PC-3 (cell line): ENCODE measurements around the gene EMILIN3. TPM values are rescaled to one million over a fixed set of nuclear protein-coding genes. Genes with fewer than 3 reads are reported as not detected.

Experiments
- ATAC-seq: fragments of 200-7000 bp; cut with Tn5 transposase; 2 replicates; pipeline ENCODE4 v1.9.1; 2020; ENCODE audit warnings: mild to moderate bottlenecking, moderate library complexity
- BruUV-seq: library from RNA; stranded (reverse); fragments of 400-500 nt; replicated peaks from 2 replicates; lab custom pipeline; 2021; lab: Mats Ljungman, UMichigan
- CTCF ChIA-PET: fragments of 300-600 bp; sonication (Branson Sonifier 250); formaldehyde crosslinking; loops from one replicate; lab custom pipeline; 2022; ENCODE audit warnings: antibody characterized with exemption; lab: Charles Lee
- POLR2A ChIA-PET: fragments of 300-600 bp; sonication (Branson Sonifier 250); formaldehyde crosslinking; loops from one replicate; lab custom pipeline; 2022; ENCODE audit warnings: antibody characterized with exemption; ENCODE audit not compliant: unreplicated experiment; lab: Charles Lee
- DNase-seq: peaks from one replicate; pipeline ENCODE4 v3.0.0-alpha.2; 2015
- H2AFZ ChIP-seq: fragments of 300-600 bp; sonication (generic); 2 replicates; pipeline ENCODE4 v1.6.0; 2016; ENCODE audit warnings: antibody characterized with exemption, low read length
- H3F3A ChIP-seq: fragments of 300-600 bp; sonication (generic); one replicate; pipeline ENCODE4 v1.6.0; 2017; ENCODE audit warnings: antibody characterized with exemption, low read length, control low read depth, mild to moderate bottlenecking; ENCODE audit not compliant: unreplicated experiment
- H3K27ac ChIP-seq: fragments of 300-600 bp; sonication (generic); 2 replicates; pipeline ENCODE4 v1.5.1; 2016; ENCODE audit warnings: mild to moderate bottlenecking, low read length
- H3K27me3 ChIP-seq: fragments of 300-600 bp; sonication (generic); 2 replicates; pipeline ENCODE4 v1.6.1; 2016; ENCODE audit warnings: low read length, mixed read lengths
- H3K36me3 ChIP-seq: fragments of 300-600 bp; sonication (generic); 2 replicates; pipeline ENCODE4 v1.6.1; 2016; ENCODE audit warnings: low read depth, mixed run types, low read length, mixed read lengths
- H3K4me1 ChIP-seq: fragments of 300-600 bp; sonication (generic); 2 replicates; pipeline ENCODE4 v1.5.1; 2016; ENCODE audit warnings: low read length; ENCODE audit not compliant: insufficient read depth
- H3K4me2 ChIP-seq: fragments of 300-600 bp; sonication (generic); 2 replicates; pipeline ENCODE4 v1.6.0; 2016; ENCODE audit warnings: low read length
- H3K4me3 ChIP-seq: fragments of 300-600 bp; sonication (generic); 2 replicates; pipeline ENCODE4 v1.5.1; 2016; ENCODE audit warnings: mild to moderate bottlenecking, low read length, mixed read lengths
- H3K79me2 ChIP-seq: fragments of 300-600 bp; sonication (generic); 2 replicates; pipeline ENCODE4 v1.6.1; 2017; ENCODE audit warnings: low read length, mixed read lengths
- H3K9ac ChIP-seq: fragments of 300-600 bp; sonication (generic); 2 replicates; pipeline ENCODE4 v1.6.0; 2016; ENCODE audit warnings: mild to moderate bottlenecking, low read length
- H3K9me2 ChIP-seq: fragments of 300-600 bp; sonication (generic); replicated peaks from 2 replicates; pipeline ENCODE4 v1.6.1; 2016; ENCODE audit warnings: mixed run types, low read length, mixed read lengths
- H3K9me3 ChIP-seq: fragments of 300-600 bp; sonication (generic); 2 replicates; pipeline ENCODE4 v1.6.1; 2016; ENCODE audit warnings: low read length, mixed read lengths
- H4K20me1 ChIP-seq: fragments of 300-600 bp; sonication (generic); 2 replicates; pipeline ENCODE4 v1.6.1; 2016; ENCODE audit warnings: low read length, mixed read lengths
- CTCF ChIP-seq: fragments of 300-600 bp; sonication (generic); conservative IDR thresholded peaks from 2 replicates; pipeline ENCODE4 v1.5.1; 2017; ENCODE audit warnings: antibody characterized with exemption, low read depth, mild to moderate bottlenecking, low read length
- EZH2 ChIP-seq: fragments of 300-600 bp; sonication (generic); IDR thresholded peaks from one replicate; pipeline ENCODE4 v1.6.1; 2017; ENCODE audit warnings: antibody characterized with exemption, mild to moderate bottlenecking, low read length; ENCODE audit not compliant: unreplicated experiment
- EZH2phosphoT487 ChIP-seq: fragments of 300-600 bp; sonication (generic); IDR thresholded peaks from 2 replicates; pipeline ENCODE4 v1.6.1; 2018; ENCODE audit warnings: mild to moderate bottlenecking, antibody characterized with exemption, low read length, borderline replicate concordance
- intact Hi-C: fragments of 100-400 bp; cut with micrococcal nuclease; formaldehyde crosslinking; loops from 2 replicates; pipeline ENCODE4 v1.9.0; 2023
- total RNA-seq: library from RNA; depleted of rRNA; stranded (reverse); fragments of >200 nt; gene quantifications from 2 replicates; pipeline ENCODE4 v1.2.3, GENCODE V29; 2014

The EMILIN3 gene
- total RNA-seq, 1 experiment from 2014 or later, result not detected

- Histone ChIP-seq H3K79me2 (no peaks in the 10 kb centered on the region), H3K9me2 (no peaks in the 10 kb centered on the region), H3K4me3 (no peak overlapping the region), H3K27ac (no peak overlapping the region), H3K4me2 (no peak overlapping the region), H4K20me1 (no peaks in the 10 kb centered on the region), H2AFZ (no peak overlapping the region), H3K9ac (no peak overlapping the region), H3K9me3 (no peaks in the 10 kb centered on the region), H3F3A (no peaks in the 10 kb centered on the region), H3K36me3 (no peaks in the 10 kb centered on the region), H3K4me1 (peaks cover 16% of the 10 kb centered on the region), H3K27me3 (no peaks in the 10 kb centered on the region)
- DNase-seq (no peak), ATAC-seq (no peak)
- no peak for TF ChIP-seq CTCF
- TF ChIP-seq EZH2phosphoT487, result no peak
- TF ChIP-seq EZH2, result no peak
- ChIA-PET CTCF (interaction anchor here (0.6 kb wide), 1 partner anchor 13 kb away, joined by 10 read pairs; no protein-coding TSS in a partner anchor), POLR2A (no interaction called here)
- intact Hi-C loops, result no loop called here
- no TSS peak for BruUV-seq
These were observed 35.7 kb downstream of the EMILIN3 start for GRCh38 chr20:41330941-41331340.

- ATAC-seq (no peak), DNase-seq (no peak)
- no TSS peak for BruUV-seq
- ChIA-PET POLR2A (no interaction called here), CTCF (interaction anchor here (1.4 kb wide), 1 partner anchor 10 kb away, joined by 16 read pairs; the partner anchor contains the start of gene LPIN3)
- Histone ChIP-seq H3F3A (no peaks in the 10 kb centered on the region), H3K4me3 (no peak overlapping the region), H3K36me3 (no peaks in the 10 kb centered on the region), H3K27ac (no peak overlapping the region; the same call in 1 of the 2 replicates), H3K9ac (no peak overlapping the region), H2AFZ (no peak overlapping the region), H3K27me3 (no peaks in the 10 kb centered on the region), H3K9me2 (no peaks in the 10 kb centered on the region), H4K20me1 (no peaks in the 10 kb centered on the region), H3K9me3 (no peaks in the 10 kb centered on the region), H3K4me2 (no peak overlapping the region), H3K4me1 (peaks cover 16% of the 10 kb centered on the region), H3K79me2 (no peaks in the 10 kb centered on the region)
- TF ChIP-seq CTCF (no peak), EZH2 (no peak), EZH2phosphoT487 (no peak)
- intact Hi-C loops, result no loop called here
These were observed 36.3 kb downstream of the EMILIN3 start for GRCh38 chr20:41330343-41330720.
